Smooth muscle cell (in vitro differentiated cells): ENCODE results near the gene SERINC5. TPM values are rescaled to one million over a fixed set of nuclear protein-coding genes. Genes with fewer than 3 reads are reported as not detected.

Source experiments
- DNase-seq: peaks from one replicate; lab custom pipeline; 2025; ENCODE audit not compliant: unreplicated experiment; lab: John Stamatoyannopoulos, UW
- H2AFZ ChIP-seq: fragments of 200-600 bp; sonication (generic); 2 replicates; pipeline ENCODE4 v1.6.0; 2016; ENCODE audit warnings: antibody characterized with exemption, low read depth, mild to moderate bottlenecking
- H3F3A ChIP-seq: fragments of 200-600 bp; sonication (generic); 2 replicates; pipeline ENCODE4 v1.6.0; 2017; ENCODE audit warnings: antibody characterized with exemption, low read depth
- H3K27ac ChIP-seq: fragments of 200-600 bp; sonication (generic); 2 replicates; pipeline ENCODE4 v1.5.1; 2016; ENCODE audit warnings: low read depth, mild to moderate bottlenecking
- H3K27me3 ChIP-seq: fragments of 200-600 bp; sonication (generic); 2 replicates; pipeline ENCODE4 v1.6.1; 2016; ENCODE audit warnings: low read depth, mild to moderate bottlenecking
- H3K36me3 ChIP-seq: fragments of 200-600 bp; sonication (generic); 2 replicates; pipeline ENCODE4 v1.5.1; 2016; ENCODE audit warnings: low read depth
- H3K4me1 ChIP-seq: fragments of 200-600 bp; sonication (generic); 2 replicates; pipeline ENCODE4 v1.5.1; 2016; ENCODE audit warnings: low read depth
- H3K4me2 ChIP-seq: fragments of 200-600 bp; sonication (generic); 2 replicates; pipeline ENCODE4 v1.6.0; 2016; ENCODE audit warnings: mild to moderate bottlenecking
- H3K4me3 ChIP-seq: fragments of 200-600 bp; sonication (generic); 2 replicates; pipeline ENCODE4 v1.5.1; 2016; ENCODE audit warnings: mild to moderate bottlenecking
- H3K79me2 ChIP-seq: fragments of 200-600 bp; sonication (generic); 2 replicates; pipeline ENCODE4 v1.6.0; 2016; ENCODE audit warnings: low read depth, mild to moderate bottlenecking
- H3K9ac ChIP-seq: fragments of 200-600 bp; sonication (generic); 2 replicates; pipeline ENCODE4 v1.6.0; 2016; ENCODE audit warnings: low read depth
- H3K9me3 ChIP-seq: fragments of 200-600 bp; sonication (generic); replicated peaks from 2 replicates; pipeline ENCODE4 v1.5.1; 2016; ENCODE audit warnings: low read depth
- H4K20me1 ChIP-seq: fragments of 200-600 bp; sonication (generic); 2 replicates; pipeline ENCODE4 v1.6.0; 2016; ENCODE audit warnings: low read depth
- WGBS: methylation state at CpG from one replicate; pipeline ENCODE4 v1.1.7; 2016; ENCODE audit warnings: low lambda C conversion rate; 5-methylcytosine and 5-hydroxymethylcytosine counted together
- polyA plus RNA-seq: library from polyadenylated mRNA; unstranded; fragments of >200 nt; fragmentation: Nextera tagmentation; extraction: Ambion mirVana; gene quantifications from 2 replicates; pipeline ENCODE4 v1.2.1, GENCODE V29; 2016
- total RNA-seq: library from RNA; depleted of rRNA; stranded (reverse); fragments of >200 nt; gene quantifications from 2 replicates; pipeline ENCODE4 v1.2.3, GENCODE V29; 2014
- TF ChIP-seq, protein P1 (sequence below): fragments of 200-600 bp; sonication (generic); IDR thresholded peaks from 2 replicates; pipeline ENCODE4 v1.5.1; 2017; ENCODE audit warnings: borderline replicate concordance, mild to moderate bottlenecking, antibody characterized with exemption; ENCODE audit not compliant: insufficient read depth, poor library complexity, severe bottlenecking

Gene SERINC5
- total and polyA plus RNA-seq, 2 experiments from 2014 or later: 4.5 to 37.0 TPM

DNA sequence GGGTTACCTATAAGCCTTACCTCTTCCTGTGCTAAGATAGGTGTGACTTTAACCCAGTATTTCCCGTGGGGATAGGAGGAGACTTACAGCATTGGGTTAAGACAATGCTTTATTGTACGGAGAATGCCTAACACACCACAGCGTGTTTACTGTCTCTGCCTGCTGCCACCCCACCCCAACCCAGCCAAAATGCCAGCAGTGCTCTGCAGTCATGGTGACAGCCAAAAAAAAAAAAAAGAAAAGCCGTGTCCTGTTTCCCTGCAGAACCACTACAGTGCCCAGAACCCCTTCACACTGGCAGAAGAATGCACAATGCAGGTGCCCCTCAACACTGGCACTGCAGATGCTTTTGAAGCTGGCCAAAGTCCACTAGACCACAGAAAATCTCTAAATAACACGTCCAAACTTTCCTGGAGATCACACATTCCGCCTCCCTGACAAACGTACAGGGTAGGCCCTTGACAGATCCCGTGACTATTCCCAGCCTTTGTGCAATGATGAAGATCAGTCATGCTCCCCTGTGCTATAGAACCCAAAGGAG, 102.2 kb downstream of the SERINC5 start:
- Histone ChIP-seq H3K4me3 (no peak overlapping the region), H4K20me1 (no peaks in the 10 kb centered on the region), H3K4me1 (peaks cover 15% of the 10 kb centered on the region), H3K79me2 (peaks cover 5% of the 10 kb centered on the region), H3K36me3 (no peaks in the 10 kb centered on the region), H3K27ac (no peak overlapping the region), H3K27me3 (no peaks in the 10 kb centered on the region), H3K4me2 (no peak overlapping the region), H3K9me3 (no peaks in the 10 kb centered on the region), H3K9ac (no peak overlapping the region), H2AFZ (no peak overlapping the region), H3F3A (no peaks in the 10 kb centered on the region)
- no peak for DNase-seq
- 80% methylated on average over 8 of the region's 8 CpGs for WGBS
- TF ChIP-seq, protein P1, sequence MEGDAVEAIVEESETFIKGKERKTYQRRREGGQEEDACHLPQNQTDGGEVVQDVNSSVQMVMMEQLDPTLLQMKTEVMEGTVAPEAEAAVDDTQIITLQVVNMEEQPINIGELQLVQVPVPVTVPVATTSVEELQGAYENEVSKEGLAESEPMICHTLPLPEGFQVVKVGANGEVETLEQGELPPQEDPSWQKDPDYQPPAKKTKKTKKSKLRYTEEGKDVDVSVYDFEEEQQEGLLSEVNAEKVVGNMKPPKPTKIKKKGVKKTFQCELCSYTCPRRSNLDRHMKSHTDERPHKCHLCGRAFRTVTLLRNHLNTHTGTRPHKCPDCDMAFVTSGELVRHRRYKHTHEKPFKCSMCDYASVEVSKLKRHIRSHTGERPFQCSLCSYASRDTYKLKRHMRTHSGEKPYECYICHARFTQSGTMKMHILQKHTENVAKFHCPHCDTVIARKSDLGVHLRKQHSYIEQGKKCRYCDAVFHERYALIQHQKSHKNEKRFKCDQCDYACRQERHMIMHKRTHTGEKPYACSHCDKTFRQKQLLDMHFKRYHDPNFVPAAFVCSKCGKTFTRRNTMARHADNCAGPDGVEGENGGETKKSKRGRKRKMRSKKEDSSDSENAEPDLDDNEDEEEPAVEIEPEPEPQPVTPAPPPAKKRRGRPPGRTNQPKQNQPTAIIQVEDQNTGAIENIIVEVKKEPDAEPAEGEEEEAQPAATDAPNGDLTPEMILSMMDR: no peak

DNA sequence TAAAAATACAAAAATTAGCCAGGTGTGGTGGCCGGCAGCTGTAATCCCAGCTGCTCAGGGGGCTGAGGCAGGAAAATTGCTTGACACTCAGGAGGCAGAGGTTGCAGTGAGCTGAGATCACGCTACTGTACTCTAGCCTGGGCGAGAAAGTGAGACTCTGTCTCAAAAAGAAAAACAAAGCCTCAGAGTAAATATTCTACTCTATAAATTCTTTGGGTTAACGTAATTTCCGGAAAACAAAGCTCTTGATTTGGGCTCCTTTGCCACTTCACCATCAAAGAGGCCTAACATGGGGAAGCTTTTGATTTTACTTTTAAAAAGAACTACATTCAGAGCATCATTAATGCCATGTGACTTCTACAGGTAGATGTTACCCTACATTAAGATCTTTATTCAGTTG, 103.1 kb downstream of the SERINC5 start:
- no peaks in the 10 kb centered on the region for H3K36me3 ChIP-seq
- H3K4me3 ChIP-seq: no peak overlapping the region
- TF ChIP-seq, protein P1: no peak
- peaks cover 15% of the 10 kb centered on the region for H3K4me1 ChIP-seq
- H2AFZ ChIP-seq: no peak overlapping the region
- H3F3A ChIP-seq: no peaks in the 10 kb centered on the region
- 93% methylated on average over 5 of the region's 5 CpGs for WGBS
- no peak overlapping the region for H3K4me2 ChIP-seq
- H3K27me3 ChIP-seq: no peaks in the 10 kb centered on the region
- no peak overlapping the region for H3K9ac ChIP-seq
- H4K20me1 ChIP-seq: no peaks in the 10 kb centered on the region
- no peak overlapping the region for H3K27ac ChIP-seq
- no peak for DNase-seq
- H3K9me3 ChIP-seq: no peaks in the 10 kb centered on the region
- peaks cover 5% of the 10 kb centered on the region for H3K79me2 ChIP-seq

DNA sequence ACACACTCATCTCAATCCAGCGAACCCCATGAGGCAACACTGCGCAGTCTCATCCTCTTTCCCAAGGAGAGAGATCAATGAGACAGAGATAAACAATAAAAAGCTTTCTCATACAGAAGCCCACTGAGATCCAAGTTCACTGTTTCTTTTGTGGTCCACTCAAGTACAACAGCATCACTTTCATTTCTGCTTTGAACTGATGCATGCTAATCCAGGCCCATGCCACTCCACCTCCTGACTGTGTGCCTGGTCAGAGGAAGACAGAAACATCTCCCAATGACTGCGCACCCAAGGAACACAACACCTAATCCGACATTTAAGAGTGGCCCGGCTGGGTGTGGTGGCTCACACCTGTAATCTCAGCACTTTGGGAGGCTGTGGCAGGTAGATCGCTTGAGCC, 104.0 kb downstream of the SERINC5 start:
- Histone ChIP-seq H3K9ac (no peak overlapping the region), H3K36me3 (no peaks in the 10 kb centered on the region), H3K27ac (no peak overlapping the region), H3K4me3 (no peak overlapping the region), H3F3A (no peaks in the 10 kb centered on the region), H3K27me3 (no peaks in the 10 kb centered on the region), H3K4me1 (peaks cover 14% of the 10 kb centered on the region), H3K9me3 (no peaks in the 10 kb centered on the region), H3K79me2 (peaks cover 5% of the 10 kb centered on the region), H2AFZ (no peak overlapping the region), H3K4me2 (no peak overlapping the region), H4K20me1 (no peaks in the 10 kb centered on the region)
- TF ChIP-seq, protein P1: no peak
- WGBS: 97% methylated on average over 6 of the region's 6 CpGs
- DNase-seq: no peak

- Histone ChIP-seq H3K27me3 (no peaks in the 10 kb centered on the region), H3K4me1 (peaks cover 3% of the 10 kb centered on the region), H3K27ac (no peak overlapping the region), H3K9me3 (no peaks in the 10 kb centered on the region), H4K20me1 (no peaks in the 10 kb centered on the region), H3F3A (no peaks in the 10 kb centered on the region), H3K79me2 (peaks cover 5% of the 10 kb centered on the region), H3K4me3 (no peak overlapping the region), H3K4me2 (no peak overlapping the region), H3K9ac (no peak overlapping the region), H3K36me3 (no peaks in the 10 kb centered on the region), H2AFZ (no peak overlapping the region)
- 94% methylated on average over 11 of the region's 11 CpGs for WGBS
- no peak for DNase-seq
- TF ChIP-seq, protein P1: no peak
These were observed 105.1 kb downstream of the SERINC5 start for GRCh38 chr5:80150731-80151130.
